Common myeloid progenitor, CD34-positive (primary cell): Measurements from ENCODE around the gene MEX3B.

Experiments used
- CTCF ChIA-PET: fragments of 350-600 bp; sonication (Branson Sonifier 250); formaldehyde crosslinking; loops from one replicate; lab custom pipeline; 2021; ENCODE audit warnings: antibody characterized with exemption; lab: Charles Lee
- POLR2A ChIA-PET: fragments of 350-600 bp; sonication (Branson Sonifier 250); formaldehyde crosslinking; loops from one replicate; lab custom pipeline; 2021; ENCODE audit warnings: antibody characterized with exemption; lab: Charles Lee
- DNase-seq, 3 donors: peaks; one replicate each; pipeline versions ENCODE4 v3.0.0 to v3.0.0-alpha.2; 2013
- H3K27ac ChIP-seq, 2 experiments: 1 replicate in 1 of 2; 2 replicates in 1 of 2; pipeline ENCODE4 v1.7.0; 2013; ENCODE audit warnings: inconsistent platforms in 2 of 2, low read length in 2 of 2, mild to moderate bottlenecking in 2 of 2, low read depth in 1 of 2, moderate library complexity in 1 of 2; ENCODE audit not compliant: severe bottlenecking in 2 of 2, insufficient read depth in 1 of 2, poor library complexity in 1 of 2
- H3K27me3 ChIP-seq, 5 experiments: replicated peaks in 2 of 5; 1 replicate in 3 of 5; 2 replicates in 2 of 5; pipeline versions ENCODE4 v1.6.1 to v1.7.0; 2013; ENCODE audit warnings: low read length in 4 of 5, mild to moderate bottlenecking in 2 of 5, moderate library complexity in 2 of 5, inconsistent platforms in 1 of 5; ENCODE audit not compliant: insufficient read depth in 5 of 5, control insufficient read depth in 4 of 5
- H3K36me3 ChIP-seq, 4 experiments: 1 replicate in 2 of 4; 2 replicates in 2 of 4; pipeline versions ENCODE4 v1.6.1 to v1.7.0; 2013; ENCODE audit warnings: low read length in 3 of 4, control low read depth in 1 of 4, mild to moderate bottlenecking in 1 of 4; ENCODE audit not compliant: control insufficient read depth in 4 of 4, insufficient read depth in 4 of 4
- H3K4me1 ChIP-seq, 4 experiments: 1 replicate in 3 of 4; 2 replicates in 1 of 4; pipeline versions ENCODE4 v1.6.1 to v1.7.1; 2013; ENCODE audit warnings: low read length in 3 of 4, mild to moderate bottlenecking in 3 of 4, control low read depth in 1 of 4, inconsistent platforms in 1 of 4, moderate library complexity in 1 of 4; ENCODE audit not compliant: control insufficient read depth in 4 of 4, insufficient read depth in 4 of 4; ENCODE audit errors: control extremely low read depth in 1 of 4
- H3K4me3 ChIP-seq, 7 experiments: 1 replicate in 4 of 7; 2 replicates in 3 of 7; pipeline versions ENCODE4 v1.5.1 to v1.7.0; 2013; ENCODE audit warnings: mild to moderate bottlenecking in 7 of 7, low read length in 6 of 7, moderate library complexity in 6 of 7, inconsistent platforms in 2 of 7, low read depth in 2 of 7, control low read depth in 1 of 7; ENCODE audit not compliant: insufficient read depth in 4 of 7, control insufficient read depth in 1 of 7; ENCODE audit errors: extremely low read depth in 1 of 7
- H3K9me3 ChIP-seq, 5 experiments: 1 replicate in 4 of 5; 2 replicates in 1 of 5; pipeline versions ENCODE4 v1.6.1 to v1.7.1; 2013; ENCODE audit warnings: low read length in 4 of 5, mild to moderate bottlenecking in 2 of 5, inconsistent platforms in 1 of 5, low read depth in 1 of 5, moderate library complexity in 1 of 5; ENCODE audit not compliant: control insufficient read depth in 4 of 5, insufficient read depth in 2 of 5; ENCODE audit errors: control extremely low read depth in 1 of 5
- WGBS: methylation state at CpG from one replicate; pipeline ENCODE4 v1.1.5; 2013; ENCODE audit not compliant: insufficient coverage; 5-methylcytosine and 5-hydroxymethylcytosine counted together

MEX3B gene

DNA sequence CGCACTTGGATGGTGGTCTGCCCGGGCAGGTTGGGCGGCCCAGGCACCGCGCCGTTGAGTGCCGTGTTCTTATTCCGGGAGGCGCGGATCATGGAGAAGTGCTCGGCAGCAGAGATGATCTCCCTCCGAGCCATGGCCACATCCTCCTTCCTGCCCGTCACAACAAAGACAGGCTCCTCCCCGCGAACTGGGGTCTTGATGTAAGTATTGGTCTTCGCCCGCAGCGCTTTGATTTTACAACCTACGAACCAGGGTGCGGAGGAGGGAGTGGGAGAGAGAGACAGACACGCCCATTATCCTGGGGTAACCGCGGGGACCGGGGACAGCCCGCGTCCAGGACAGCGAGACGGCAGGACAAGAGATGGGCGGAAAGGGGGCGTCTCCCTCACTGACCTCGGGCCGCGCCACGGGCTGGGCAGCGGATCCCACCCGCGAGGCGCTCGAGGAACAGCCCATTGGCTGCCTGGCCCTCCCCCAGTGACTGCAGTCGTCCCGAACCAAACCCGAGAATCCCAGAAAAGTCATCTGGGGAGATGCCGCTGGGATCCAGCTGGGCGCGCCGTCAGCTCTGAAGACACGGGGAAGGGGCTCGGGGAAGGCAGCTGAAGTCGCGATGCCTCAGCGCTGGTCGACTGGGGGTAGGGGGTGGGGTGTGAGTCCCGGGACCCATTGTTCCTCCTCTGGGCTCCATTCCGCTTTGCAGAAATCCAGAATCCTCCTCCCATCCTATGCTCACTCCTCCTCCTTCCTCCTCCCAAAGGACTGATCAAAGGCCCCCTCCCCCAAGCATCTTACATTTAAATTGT is 1.2 kb downstream of the MEX3B start:
- under 1% methylated on average over 32 of the region's 54 CpGs for WGBS
- peaks cover 0 to 3% (median 0%) of the 10 kb centered on the region in 5 experiments for H3K27me3 ChIP-seq
- peaks cover 0 to 42% (median 31%) of the 10 kb centered on the region in 4 experiments for H3K4me1 ChIP-seq
- ChIA-PET POLR2A (interaction anchor here (0.7 to 0.9 kb wide), 2 partner anchors 13 to 104 kb away, joined by 3 read pairs; no protein-coding TSS in a partner anchor), CTCF (no interaction called here)
- peak overlapping the region; percentile 75 to 96 (median 87) for H3K4me3 ChIP-seq
- peak; percentile 43 to 67 (median 59) for DNase-seq
- H3K36me3 ChIP-seq: peaks cover 0 to 22% (median 12%) of the 10 kb centered on the region in 4 experiments
- H3K27ac ChIP-seq: peak overlapping the region in 1 of 2 experiments; percentile 68
- no peaks in the 10 kb centered on the region for H3K9me3 ChIP-seq

DNA sequence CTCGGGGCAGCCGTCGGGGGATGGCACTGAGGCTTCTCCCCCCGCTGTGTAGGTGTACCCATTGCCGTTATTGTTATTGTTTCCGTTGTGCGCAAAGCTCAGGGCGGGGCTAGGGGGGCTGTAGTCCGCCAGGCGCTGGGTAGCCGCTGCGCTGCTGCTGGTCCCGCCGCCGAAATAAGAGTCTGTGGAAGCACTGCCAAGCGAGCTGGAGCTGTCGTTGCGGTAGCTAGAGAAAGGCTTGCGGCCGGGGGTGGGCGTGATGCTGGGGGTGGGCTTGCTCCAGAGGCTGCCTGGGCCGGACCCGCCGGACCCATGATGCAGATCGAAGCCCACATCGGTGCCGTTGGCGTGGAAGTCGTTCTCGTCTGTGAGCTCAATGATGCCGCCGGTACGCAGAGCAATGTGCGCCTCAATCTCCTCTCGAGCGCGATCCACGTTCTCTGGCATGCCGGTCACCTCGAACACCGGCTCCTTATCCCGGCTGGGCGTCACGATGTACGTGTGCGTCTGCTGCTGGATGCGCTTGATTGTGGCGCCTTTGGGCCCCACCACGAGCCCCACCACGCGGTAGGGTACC is 1.9 kb downstream of the MEX3B start:
- ChIA-PET POLR2A (no interaction called here), CTCF (no interaction called here)
- DNase-seq: peak in 1 of 3 donors; percentile 23
- H3K27ac ChIP-seq: no peak overlapping the region
- H3K36me3 ChIP-seq: peaks cover 2 to 25% (median 12%) of the 10 kb centered on the region in 4 experiments
- WGBS: 53% methylated on average over 46 of the region's 51 CpGs
- peak overlapping the region; percentile 75 to 96 (median 87) for H3K4me3 ChIP-seq
- H3K4me1 ChIP-seq: peaks cover 0 to 42% (median 31%) of the 10 kb centered on the region in 4 experiments
- peaks cover 0 to 3% (median 0%) of the 10 kb centered on the region in 5 experiments for H3K27me3 ChIP-seq
- H3K9me3 ChIP-seq: no peaks in the 10 kb centered on the region

DNA sequence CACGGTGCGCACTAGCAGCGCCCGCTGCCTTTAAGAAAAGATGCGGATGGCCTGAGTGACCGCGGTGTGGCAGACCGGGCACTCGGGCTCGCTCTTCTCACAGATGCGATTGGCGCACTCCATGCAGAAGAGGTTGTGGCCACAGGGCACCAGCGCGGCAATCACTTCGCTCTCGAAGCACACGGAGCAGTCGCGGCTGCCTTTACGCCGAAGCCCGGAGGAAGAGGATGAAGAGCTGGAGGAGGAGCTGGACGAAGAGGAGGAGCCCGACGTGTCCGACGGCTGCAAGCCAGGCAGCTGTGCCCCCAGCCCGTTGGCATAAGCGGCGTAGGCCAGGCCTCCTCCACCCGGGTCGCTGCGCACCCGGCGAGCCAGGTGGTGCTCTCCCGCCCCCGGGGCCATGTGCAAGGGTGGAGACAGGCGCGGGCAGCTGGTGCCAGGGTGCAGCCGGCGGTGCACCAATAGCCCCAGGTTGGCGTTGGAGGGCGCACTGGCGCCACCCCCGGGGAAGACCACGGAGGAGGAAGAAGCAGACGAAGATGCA is 2.6 kb downstream of the MEX3B start:
- peak overlapping the region in 6 of 7 experiments; percentile 3 to 96 (median 85) for H3K4me3 ChIP-seq
- WGBS: 94% methylated on average over 47 of the region's 47 CpGs
- no peak for DNase-seq
- ChIA-PET POLR2A (no interaction called here), CTCF (no interaction called here)
- peaks cover 2 to 25% (median 12%) of the 10 kb centered on the region in 4 experiments for H3K36me3 ChIP-seq
- no peaks in the 10 kb centered on the region for H3K9me3 ChIP-seq
- no peak overlapping the region for H3K27ac ChIP-seq
- H3K27me3 ChIP-seq: no peaks in the 10 kb centered on the region
- H3K4me1 ChIP-seq: peaks cover 0 to 42% (median 31%) of the 10 kb centered on the region in 4 experiments

DNA sequence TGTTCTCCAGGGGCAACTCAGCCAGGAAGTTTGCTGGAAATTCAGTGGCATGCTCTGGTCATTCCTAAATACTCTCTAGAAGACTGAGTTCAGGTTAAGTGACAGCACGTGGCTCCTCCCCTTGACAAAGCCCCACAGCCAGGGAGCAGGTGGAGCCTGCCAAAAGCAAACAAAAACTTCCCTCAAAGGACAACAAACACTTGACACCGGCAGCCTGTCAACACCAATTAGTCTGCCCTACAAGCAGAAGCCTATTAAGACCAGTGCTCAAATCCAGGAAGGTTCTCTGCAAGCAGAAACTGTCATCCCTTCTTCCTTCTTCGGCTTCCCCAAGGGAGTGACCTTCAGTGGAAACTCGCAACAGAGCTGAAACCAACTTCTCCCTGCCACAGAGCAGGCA is 5.0 kb downstream of the MEX3B start:
- ChIA-PET CTCF (interaction anchor here (1.8 to 2.7 kb wide), 2 partner anchors 12 to 19 kb away, joined by 4 to 9 read pairs; no protein-coding TSS in a partner anchor), POLR2A (no interaction called here)
- Histone ChIP-seq H3K4me1 (peaks cover 0 to 33% (median 23%) of the 10 kb centered on the region in 4 experiments), H3K27me3 (no peaks in the 10 kb centered on the region), H3K4me3 (no peak overlapping the region), H3K27ac (no peak overlapping the region), H3K9me3 (no peaks in the 10 kb centered on the region), H3K36me3 (peaks cover 2 to 25% (median 12%) of the 10 kb centered on the region in 4 experiments)
- DNase-seq: no peak
- 67% methylated on average over 4 of the region's 4 CpGs for WGBS

DNA sequence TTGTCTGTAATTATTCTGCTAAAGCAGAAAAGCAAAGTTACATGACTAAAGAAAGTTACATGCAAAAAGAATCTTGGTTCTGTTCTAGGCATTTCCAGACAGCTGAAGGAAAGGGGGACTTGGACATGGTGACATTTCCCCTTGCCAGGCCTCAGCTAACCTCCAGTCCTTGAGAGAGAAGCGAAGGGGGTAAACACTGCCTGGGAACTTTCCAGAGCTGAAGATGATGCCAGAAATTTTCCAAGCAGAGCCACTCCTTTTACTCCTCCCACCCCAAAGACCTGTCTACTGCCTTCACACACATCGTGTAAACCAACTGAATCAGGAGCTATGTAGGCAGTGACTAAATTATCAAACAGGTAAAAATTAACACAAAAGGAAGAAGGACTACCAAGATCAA is 5.4 kb downstream of the MEX3B start:
- POLR2A ChIA-PET: no interaction called here
- H3K36me3 ChIP-seq: peaks cover 2 to 25% (median 12%) of the 10 kb centered on the region in 4 experiments
- H3K27ac ChIP-seq: no peak overlapping the region
- WGBS: 92% methylated on average over 2 of the region's 2 CpGs
- H3K9me3 ChIP-seq: no peaks in the 10 kb centered on the region
- no peak for DNase-seq
- no peak overlapping the region for H3K4me3 ChIP-seq
- CTCF ChIA-PET: interaction anchor here (1.2 to 2.7 kb wide), 2 partner anchors 12 to 22 kb away, joined by 3 to 9 read pairs; no protein-coding TSS in a partner anchor
- H3K4me1 ChIP-seq: peaks cover 0 to 33% (median 23%) of the 10 kb centered on the region in 4 experiments
- no peaks in the 10 kb centered on the region for H3K27me3 ChIP-seq

DNA sequence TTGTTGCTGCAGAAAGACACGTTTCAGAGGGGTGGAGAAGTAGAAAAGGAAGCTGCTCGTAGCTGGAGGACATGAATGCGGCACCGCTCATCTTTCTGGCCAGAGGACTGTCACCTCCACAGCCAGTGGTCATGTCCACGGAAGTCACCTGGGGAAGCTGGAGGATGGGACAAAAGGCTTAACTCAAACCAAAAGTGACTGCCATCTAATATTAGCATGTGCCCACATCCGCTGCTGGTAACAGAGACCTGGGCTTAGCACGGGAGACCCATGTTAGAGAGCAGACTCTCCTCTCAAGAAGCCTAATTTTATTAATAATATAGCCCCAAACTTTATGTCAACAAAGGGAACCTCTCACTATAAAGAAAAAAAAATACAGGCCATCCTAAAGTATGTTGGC is 5.9 kb downstream of the MEX3B start:
- 93% methylated on average over 2 of the region's 7 CpGs for WGBS
- DNase-seq: no peak
- ChIA-PET POLR2A (no interaction called here), CTCF (interaction anchor here (1.2 to 2.7 kb wide), 2 partner anchors 11 to 22 kb away, joined by 3 to 9 read pairs; no protein-coding TSS in a partner anchor)
- H3K27me3 ChIP-seq: no peaks in the 10 kb centered on the region
- H3K9me3 ChIP-seq: no peaks in the 10 kb centered on the region
- no peak overlapping the region for H3K4me3 ChIP-seq
- peaks cover 2 to 25% (median 12%) of the 10 kb centered on the region in 4 experiments for H3K36me3 ChIP-seq
- peaks cover 0 to 33% (median 23%) of the 10 kb centered on the region in 4 experiments for H3K4me1 ChIP-seq
- H3K27ac ChIP-seq: no peak overlapping the region
